IMR-90 (cell line): Measurements from ENCODE around the gene OR4F6. TPM values are rescaled to one million over a fixed set of nuclear protein-coding genes. Genes with fewer than 3 reads are reported as not detected.
A peak's percentile ranks its signal among the peaks of the same experiment; 100 is the strongest.

Experiments used
- ATAC-seq: fragments of 200-7000 bp; cut with Tn5 transposase; 2 replicates; pipeline ENCODE4 v1.9.1; 2020; ENCODE audit warnings: low read depth, mild to moderate bottlenecking, moderate library complexity
- BruUV-seq: library from RNA; stranded (reverse); fragments of 400-500 nt; replicated peaks from 2 replicates; lab custom pipeline; 2021; lab: Mats Ljungman, UMichigan
- CTCF ChIA-PET: fragments of 300-600 bp; formaldehyde crosslinking; extraction: SDS; loops from one replicate; lab custom pipeline; 2021; ENCODE audit warnings: antibody characterized with exemption; lab: Yijun Ruan, JAX
- POLR2A ChIA-PET: fragments of 300-600 bp; sonication (Branson Sonifier 250); formaldehyde crosslinking; loops from one replicate; lab custom pipeline; 2022; ENCODE audit warnings: antibody characterized with exemption; ENCODE audit not compliant: unreplicated experiment; lab: Charles Lee
- DNase-seq: peaks from one replicate; pipeline ENCODE4 v3.0.0; 2013
- H2AFZ ChIP-seq: replicated peaks from 2 replicates; pipeline ENCODE3; 2013; ENCODE audit warnings: low read length, mild to moderate bottlenecking; ENCODE audit not compliant: poor library complexity
- H2AK5ac ChIP-seq: 2 replicates; pipeline ENCODE4 v1.6.1; 2013; ENCODE audit warnings: low read depth, low read length, inconsistent platforms
- H2AK9ac ChIP-seq: replicated peaks from 2 replicates; pipeline ENCODE3; 2013; ENCODE audit warnings: mild to moderate bottlenecking, low read depth, low read length, moderate library complexity; ENCODE audit not compliant: poor library complexity
- H2BK120ac ChIP-seq: 2 replicates; pipeline ENCODE4 v1.6.1; 2013; ENCODE audit warnings: low read depth, low read length, inconsistent platforms
- H2BK15ac ChIP-seq: 3 replicates; pipeline ENCODE4 v1.6.1; 2013; ENCODE audit warnings: low read depth, low read length, inconsistent platforms
- H2BK20ac ChIP-seq: 2 replicates; pipeline ENCODE4 v1.6.1; 2013; ENCODE audit warnings: low read depth, mild to moderate bottlenecking, inconsistent platforms, low read length, moderate library complexity
- H2BK5ac ChIP-seq: 2 replicates; pipeline ENCODE4 v1.6.1; 2013; ENCODE audit warnings: mild to moderate bottlenecking, low read depth, low read length, inconsistent platforms; ENCODE audit not compliant: poor library complexity, severe bottlenecking
- H3K14ac ChIP-seq: replicated peaks from 2 replicates; pipeline ENCODE4 v1.6.1; 2013; ENCODE audit warnings: low read depth, low read length, inconsistent platforms
- H3K18ac ChIP-seq: 2 replicates; pipeline ENCODE4 v1.6.1; 2013; ENCODE audit warnings: low read depth, low read length, control low read depth
- H3K23ac ChIP-seq: 2 replicates; pipeline ENCODE4 v1.6.1; 2013; ENCODE audit warnings: low read depth, low read length, inconsistent platforms
- H3K27ac ChIP-seq: 2 replicates; pipeline ENCODE4 v1.5.1; 2013; ENCODE audit warnings: mild to moderate bottlenecking, control low read depth, low read length; ENCODE audit not compliant: insufficient read depth
- H3K27me3 ChIP-seq: 2 replicates; pipeline ENCODE4 v1.6.1; 2013; ENCODE audit warnings: low read length; ENCODE audit not compliant: control insufficient read depth, insufficient read depth
- H3K36me3 ChIP-seq: 2 replicates; pipeline ENCODE4 v1.6.1; 2013; ENCODE audit warnings: low read length, mixed read lengths; ENCODE audit not compliant: control insufficient read depth, insufficient read depth
- H3K4ac ChIP-seq: 2 replicates; pipeline ENCODE4 v1.6.1; 2013; ENCODE audit warnings: low read depth, low read length, inconsistent platforms
- H3K4me1 ChIP-seq: 2 replicates; pipeline ENCODE4 v1.6.1; 2013; ENCODE audit warnings: low read length, mixed read lengths; ENCODE audit not compliant: control insufficient read depth, insufficient read depth
- H3K4me2 ChIP-seq: 2 replicates; pipeline ENCODE4 v1.6.1; 2013; ENCODE audit warnings: low read depth, mild to moderate bottlenecking, control low read depth, low read length, moderate library complexity
- H3K4me3 ChIP-seq: 2 replicates; pipeline ENCODE4 v1.5.1; 2013; ENCODE audit warnings: low read depth, mild to moderate bottlenecking, control low read depth, low read length, moderate library complexity; ENCODE audit not compliant: insufficient read depth
- H3K56ac ChIP-seq: 2 replicates; pipeline ENCODE4 v1.6.1; 2013; ENCODE audit warnings: low read length, inconsistent platforms; ENCODE audit not compliant: insufficient read depth; ENCODE audit errors: extremely low read depth
- H3K79me1 ChIP-seq, 2 experiments: 2 replicates each; pipeline ENCODE4 v1.6.1; 2013; ENCODE audit warnings: low read length in 2 of 2, inconsistent platforms in 1 of 2, low read depth in 1 of 2
- H3K9ac ChIP-seq: 2 replicates; pipeline ENCODE4 v1.6.1; 2013; ENCODE audit warnings: low read depth, low read length, control low read depth
- H3K9me1 ChIP-seq: 2 replicates; pipeline ENCODE4 v1.6.1; 2013; ENCODE audit warnings: low read length, inconsistent platforms; ENCODE audit not compliant: insufficient read depth
- H3K9me3 ChIP-seq: 2 replicates; pipeline ENCODE4 v1.6.1; 2013; ENCODE audit warnings: low read length; ENCODE audit not compliant: control insufficient read depth, insufficient read depth
- H4K20me1 ChIP-seq: 2 replicates; pipeline ENCODE4 v1.6.1; 2013; ENCODE audit warnings: low read length, inconsistent platforms; ENCODE audit not compliant: insufficient read depth
- H4K5ac ChIP-seq: 2 replicates; pipeline ENCODE4 v1.6.1; 2013; ENCODE audit warnings: mild to moderate bottlenecking, low read depth, low read length, control low read depth
- H4K8ac ChIP-seq, 2 experiments: 2 replicates each; pipeline ENCODE4 v1.6.1; 2013; ENCODE audit warnings: low read depth in 2 of 2, low read length in 2 of 2, control low read depth in 1 of 2, inconsistent platforms in 1 of 2
- H4K91ac ChIP-seq: 2 replicates; pipeline ENCODE4 v1.6.1; 2013; ENCODE audit warnings: low read depth, low read length, inconsistent platforms; ENCODE audit not compliant: insufficient read depth
- BHLHE40 ChIP-seq: fragments of 150-350 bp; IDR thresholded peaks from 2 replicates; pipeline ENCODE4 v1.6.1; 2016; ENCODE audit warnings: mild to moderate bottlenecking, low read depth, low read length
- ELK1 ChIP-seq: fragments of 150-350 bp; IDR thresholded peaks from 2 replicates; pipeline ENCODE4 v1.6.1; 2016; ENCODE audit warnings: low read depth, mild to moderate bottlenecking, low read length, moderate library complexity, borderline replicate concordance
- MAZ ChIP-seq: IDR thresholded peaks from 2 replicates; pipeline ENCODE4 v1.6.1; 2012; ENCODE audit warnings: low read depth, mild to moderate bottlenecking, low read length, improper control_type of control experiment, moderate library complexity, borderline replicate concordance
- MXI1 ChIP-seq: IDR thresholded peaks from 2 replicates; pipeline ENCODE4 v1.6.1; 2012; ENCODE audit warnings: low read depth, mild to moderate bottlenecking, low read length, moderate library complexity, borderline replicate concordance
- RAD21 ChIP-seq: IDR thresholded peaks from 2 replicates; pipeline ENCODE4 v1.6.1; 2012; ENCODE audit warnings: low read length, improper control_type of control experiment
- RCOR1 ChIP-seq: IDR thresholded peaks from 2 replicates; pipeline ENCODE4 v1.6.1; 2012; ENCODE audit warnings: mild to moderate bottlenecking, low read length, improper control_type of control experiment; ENCODE audit not compliant: insufficient replicate concordance
- WGBS, 2 experiments: methylation state at CpG; one replicate each; pipeline versions ENCODE4 v1.1.5 to v1.1.7; 2013; ENCODE audit warnings: missing lambda C conversion rate in 2 of 2; ENCODE audit not compliant: insufficient read length in 1 of 2; ENCODE audit errors: extremely low coverage in 2 of 2; 5-methylcytosine and 5-hydroxymethylcytosine counted together
- dilution Hi-C: fragments of 300-500 bp; cut with HindIII; formaldehyde crosslinking; loops from one replicate; pipeline ENCODE4 v1.14.3; 2018; ENCODE audit warnings: low sequenced_read_pairs; ENCODE audit not compliant: unreplicated experiment
- in situ Hi-C: fragments of 300-500 bp; cut with MboI; formaldehyde crosslinking; loops from 3 replicates; pipeline ENCODE4 v1.14.3; 2019; ENCODE audit warnings: low sequenced_read_pairs, inconsistent platforms, mixed read lengths
- intact Hi-C: fragments of 100-400 bp; cut with micrococcal nuclease; formaldehyde crosslinking; loops from 2 replicates; pipeline ENCODE4 v1.10.0; 2022
- polyA plus RNA-seq, 3 experiments: library from polyadenylated mRNA; depleted of rRNA; stranded (reverse); fragments of >200 nt; gene quantifications; 2 replicates each; pipeline ENCODE4 v1.2.3, GENCODE V29; 2012; ENCODE audit warnings: low replicate concordance in 1 of 3
- total RNA-seq: library from RNA; depleted of rRNA; stranded (reverse); fragments of >200 nt; gene quantifications from 2 replicates; pipeline ENCODE4 v1.2.3, GENCODE V29; 2012

OR4F6 gene
- total and polyA plus RNA-seq, 2 of the 4 experiments (the other 2 are of a cell fraction), result not detected

GRCh38 chr15:101799665-101800064 is 3.6 kb upstream of the OR4F6 start:
- ATAC-seq (no peak), DNase-seq (no peak)
- POLR2A ChIA-PET, result no interaction called here
- Histone ChIP-seq H2BK5ac (no peak overlapping the region), H3K27me3 (no peaks in the 10 kb centered on the region), H2BK15ac (0 out of 3 replicates have a peak overlapping the region, but pooled peaks have one; percentile 26), H3K36me3 (no peaks in the 10 kb centered on the region), H2BK120ac (peak overlapping the region; percentile 37; the same call in 1 of the 2 replicates), H3K56ac (no peak overlapping the region), H3K14ac (peak overlapping the region; percentile 11; the same call in 1 of the 2 replicates), H2AK9ac (no peak overlapping the region), H3K18ac (peak overlapping the region; percentile 32; the same call in 1 of the 2 replicates), H3K9ac (no peak overlapping the region), H2BK20ac (peak overlapping the region; percentile 47; the same call in 1 of the 2 replicates), H3K9me3 (0 out of 2 replicates have a peak, but pooled peaks cover 2% of the 10 kb centered on the region), H3K9me1 (no peaks in the 10 kb centered on the region; the same call in none of the 2 replicates), H3K4me1 (peaks cover 14% of the 10 kb centered on the region), H3K23ac (no peak overlapping the region), H3K4me3 (no peak overlapping the region), H3K79me1 (no peaks in the 10 kb centered on the region), H4K91ac (no peak overlapping the region; the same call in 1 of the 2 replicates), H4K5ac (no peak overlapping the region), H3K4me2 (no peak overlapping the region), H3K4ac (peak overlapping the region; percentile 7; the same call in 1 of the 2 replicates), H4K8ac (0 out of 4 replicates have a peak overlapping the region, but pooled peaks of 1 of the 2 experiments have one; percentile 14), H2AK5ac (peak overlapping the region; percentile 35; the same call in 1 of the 2 replicates), H3K27ac (no peak overlapping the region), H2AFZ (no peak overlapping the region), H4K20me1 (no peaks in the 10 kb centered on the region)
- dilution Hi-C loops, result no loop called here
- no CpG with 5 or more reads among the region's 1 CpG for WGBS, 2 experiments
- in situ Hi-C loops, result no loop called here
- BruUV-seq, result no TSS peak
- CTCF ChIA-PET, result no interaction called here
- TF ChIP-seq ELK1, result no peak
- TF ChIP-seq BHLHE40, result no peak
- no peak for TF ChIP-seq RAD21
- TF ChIP-seq MXI1, result no peak
- no peak for TF ChIP-seq MAZ
- TF ChIP-seq RCOR1, result no peak
- intact Hi-C loops, result no loop called here
